ENCODE data around the gene ZP2.
"Not testable (repeated sequence)": the region's sequence is repeated elsewhere in the genome, so short reads cannot be mapped to it uniquely, and the experiment has no call there.

ZP2 gene

GRCh38 chr16:21169249-21169981 is 42.0 kb downstream of the ZP2 start:
- no peak for DNase-seq

DNA sequence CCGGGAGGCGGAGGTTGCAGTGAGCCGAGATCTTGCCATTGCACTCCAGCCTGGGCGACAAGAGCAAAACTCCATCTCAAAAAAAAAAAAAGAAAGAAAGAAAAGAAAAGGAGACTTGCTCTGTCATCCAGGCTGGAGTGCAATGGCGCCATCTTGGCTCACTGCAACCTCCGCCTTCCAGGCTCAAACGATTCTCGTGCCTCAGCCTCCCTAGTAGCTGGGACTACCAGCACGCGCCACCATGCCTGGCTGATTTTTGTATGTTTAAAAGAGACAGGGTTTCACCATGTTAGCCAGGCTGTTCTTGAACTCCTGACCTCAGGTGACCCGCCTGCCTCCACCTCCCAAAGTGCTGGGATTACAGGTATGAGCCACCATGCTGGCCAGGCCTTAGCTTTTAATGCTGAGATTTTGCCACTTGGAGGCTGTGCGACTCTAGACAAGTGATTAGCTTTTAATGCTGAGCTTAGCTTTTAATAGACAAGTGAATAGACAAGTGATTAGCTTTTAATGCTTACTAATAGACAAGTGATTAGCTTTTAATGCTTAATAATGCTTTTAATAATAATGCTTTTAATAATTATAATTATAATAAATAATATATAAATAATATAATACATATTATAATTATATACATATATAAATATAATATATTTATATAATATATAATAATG is 43.3 kb downstream of the ZP2 start:
- DNase-seq = no peak

DNA sequence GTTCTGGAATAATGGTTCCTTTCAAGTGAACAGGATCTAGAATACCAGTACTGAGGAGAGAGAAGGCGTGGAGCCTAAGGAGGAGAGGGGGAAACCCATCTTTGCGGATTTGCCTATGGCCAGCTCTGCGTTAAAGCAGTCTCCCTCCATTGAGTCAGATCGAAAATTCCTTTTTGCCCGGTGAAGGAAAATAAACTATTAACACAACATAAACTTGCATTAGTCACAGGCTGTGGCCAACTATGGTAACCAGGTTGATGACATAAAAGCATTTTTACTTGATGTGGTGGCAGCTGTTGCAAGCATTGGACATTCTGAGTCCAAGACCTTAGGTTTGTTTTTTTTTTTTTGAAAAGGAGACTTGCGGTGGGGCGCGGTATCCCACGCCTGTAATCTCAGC is 44.0 kb downstream of the ZP2 start:
- DNase-seq = no peak

DNA sequence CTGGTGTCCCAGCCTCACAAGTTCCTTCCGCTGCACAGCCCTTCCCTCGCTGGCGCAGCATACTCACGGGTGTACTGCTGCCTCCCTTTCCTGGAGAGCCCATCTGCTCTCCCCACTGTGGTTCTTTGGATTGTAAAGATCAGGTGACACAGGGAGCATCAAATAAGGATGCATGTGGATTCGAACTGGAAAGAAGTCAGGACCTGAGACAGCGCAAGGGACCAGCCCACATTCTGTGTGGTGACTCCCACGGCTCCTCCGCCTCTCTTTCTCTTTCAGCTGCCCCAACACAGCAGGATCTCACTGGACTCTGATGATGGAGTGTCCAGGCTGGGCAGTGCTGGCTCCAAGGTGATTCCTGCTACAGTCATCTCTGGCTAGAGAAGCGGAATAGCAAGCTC is 44.8 kb downstream of the ZP2 start:
- DNase-seq = no peak

DNA sequence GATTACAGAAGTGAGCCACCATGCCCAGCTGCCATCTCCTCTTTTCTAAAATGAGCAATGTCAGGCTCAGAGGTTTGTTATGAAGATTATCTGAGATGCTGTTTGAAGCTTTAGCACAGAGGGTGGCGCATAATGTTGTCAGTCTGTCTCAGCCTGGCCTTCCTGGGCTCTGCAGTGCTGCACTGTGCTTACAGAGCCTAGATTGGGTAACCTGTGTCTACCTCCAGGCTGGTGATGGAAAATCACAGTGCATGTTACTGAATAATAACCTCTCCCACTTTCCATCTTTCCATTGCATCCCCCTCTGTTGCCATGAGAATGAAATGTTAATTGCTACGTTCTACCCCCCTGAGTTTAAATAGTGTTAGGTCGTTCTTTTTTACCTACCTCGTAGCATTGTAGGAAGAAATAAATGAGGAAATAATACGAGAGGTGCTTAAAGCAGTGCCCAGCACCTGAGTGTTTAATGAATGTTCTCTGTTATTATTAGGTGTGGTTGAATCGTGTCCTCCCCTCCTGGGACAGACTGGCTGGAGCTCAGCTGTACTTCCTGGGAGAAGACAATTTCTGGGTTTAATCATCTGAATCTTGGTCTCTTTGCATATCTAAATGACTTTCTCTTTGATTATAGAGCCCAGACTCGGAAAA is 46.7 kb downstream of the ZP2 start:
- no peak for DNase-seq

- no peak for DNase-seq
These were observed 47.8 kb downstream of the ZP2 start for GRCh38 chr16:21163576-21163975.

DNA sequence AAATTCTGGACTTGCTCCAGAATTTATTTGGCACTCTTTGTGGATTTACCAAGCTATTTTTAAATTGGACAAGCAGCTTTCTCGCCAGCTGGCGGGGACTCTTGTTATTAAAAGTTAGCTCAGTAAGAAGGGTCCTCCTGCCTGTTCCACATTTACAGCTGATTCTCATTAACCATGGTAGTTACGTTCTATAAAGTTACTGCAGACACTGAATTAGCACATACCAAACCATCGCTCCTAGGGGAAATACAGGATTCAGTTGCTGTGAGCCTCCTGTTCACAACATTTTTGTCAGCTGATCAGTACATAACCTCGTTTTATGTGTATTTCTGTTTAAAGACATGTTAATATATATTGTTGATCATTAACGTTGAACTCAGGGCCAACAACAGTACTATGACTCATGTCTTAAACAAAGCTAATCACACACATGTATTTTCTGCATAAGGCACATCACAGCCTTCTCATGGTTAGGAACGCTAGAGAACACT is 48.7 kb downstream of the ZP2 start:
- no peak for DNase-seq

DNA sequence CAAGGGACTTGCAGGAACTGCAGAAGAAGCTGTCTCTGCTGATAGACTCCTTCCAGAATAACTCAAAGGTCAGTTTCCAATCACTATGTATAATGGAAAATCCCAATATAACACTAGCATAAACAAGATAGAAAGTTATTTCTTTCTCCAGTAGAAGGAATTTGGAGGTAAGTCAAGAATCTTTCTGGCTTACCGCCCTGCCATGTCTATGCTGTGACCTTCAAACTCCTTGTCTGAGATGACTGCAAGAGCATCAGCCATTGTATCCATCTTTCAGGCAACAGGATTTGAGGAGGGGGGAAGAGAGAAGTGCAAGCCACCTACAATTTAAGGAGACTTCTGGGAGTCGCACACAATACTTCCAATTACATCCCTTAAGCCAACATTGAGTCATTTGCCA is 50.2 kb downstream of the ZP2 start:
- no peak for DNase-seq

GRCh38 chr16:21160276-21160675 is 51.1 kb downstream of the ZP2 start:
- no peak for DNase-seq

- DNase-seq = peak; percentile 65
These were observed 52.0 kb downstream of the ZP2 start for GRCh38 chr16:21159281-21159951.

GRCh38 chr16:21158208-21159110 is 52.9 kb downstream of the ZP2 start, which contains the start of gene LDAF1:
LDAF1 (plus strand) TSS chr16:21158674; CDS start chr16:21161183, 2,509 bp downstream.
- peak; percentile 91 for DNase-seq

DNA sequence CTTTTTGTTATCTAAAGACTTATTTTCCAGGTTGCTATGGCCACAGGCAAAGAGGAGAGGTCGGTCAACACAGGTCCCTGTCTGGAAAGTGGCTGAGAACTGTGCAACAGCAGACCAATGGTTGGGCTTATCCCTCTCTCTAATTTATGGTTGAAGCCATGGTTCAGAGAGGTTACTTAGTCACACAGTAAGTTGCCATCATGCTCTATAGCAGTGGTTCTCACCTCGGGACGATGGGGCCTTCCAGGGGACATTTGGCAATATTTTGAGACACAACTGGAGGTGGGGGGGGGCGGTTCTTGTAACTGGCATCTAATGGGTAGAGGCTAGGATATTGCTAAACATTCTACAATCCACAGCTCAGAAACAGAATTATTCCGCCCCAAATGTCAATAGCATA is 53.7 kb downstream of the ZP2 start:
- no peak for DNase-seq

DNA sequence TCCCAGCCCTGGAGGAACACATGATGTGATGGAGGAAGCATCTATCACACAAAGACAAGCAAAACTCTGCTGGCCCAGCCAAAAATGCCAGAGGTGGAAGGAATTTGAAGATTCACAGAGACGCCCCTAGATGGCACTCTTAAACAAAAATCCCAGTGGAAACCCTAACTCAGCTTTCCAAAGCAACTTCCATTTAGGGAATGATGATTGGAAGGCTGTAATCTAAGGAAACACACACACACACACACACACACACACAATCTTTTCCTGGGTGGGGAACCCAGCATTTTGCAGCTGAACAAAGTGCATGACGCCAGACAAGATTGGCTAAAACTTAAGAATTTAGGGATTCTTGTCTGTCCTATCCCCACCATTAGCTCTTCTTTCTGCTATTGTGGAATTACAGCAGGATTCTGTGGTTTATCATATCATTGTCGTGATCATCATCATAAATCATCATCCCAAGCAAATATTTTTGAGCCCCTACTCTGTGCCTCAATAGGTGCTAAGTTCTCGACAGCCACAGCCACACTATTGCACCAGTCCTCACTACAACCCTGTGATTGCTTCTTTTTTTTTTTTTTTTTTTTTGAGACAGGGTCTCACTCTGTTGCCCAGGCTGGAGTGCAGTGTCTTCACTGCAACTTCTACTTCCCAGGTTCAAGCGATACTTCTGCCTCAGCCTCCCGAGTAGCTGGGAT is 54.5 kb downstream of the ZP2 start:
- no peak for DNase-seq

- DNase-seq = not testable (repeated sequence)
These were observed 55.4 kb downstream of the ZP2 start for GRCh38 chr16:21156011-21156410.

DNA sequence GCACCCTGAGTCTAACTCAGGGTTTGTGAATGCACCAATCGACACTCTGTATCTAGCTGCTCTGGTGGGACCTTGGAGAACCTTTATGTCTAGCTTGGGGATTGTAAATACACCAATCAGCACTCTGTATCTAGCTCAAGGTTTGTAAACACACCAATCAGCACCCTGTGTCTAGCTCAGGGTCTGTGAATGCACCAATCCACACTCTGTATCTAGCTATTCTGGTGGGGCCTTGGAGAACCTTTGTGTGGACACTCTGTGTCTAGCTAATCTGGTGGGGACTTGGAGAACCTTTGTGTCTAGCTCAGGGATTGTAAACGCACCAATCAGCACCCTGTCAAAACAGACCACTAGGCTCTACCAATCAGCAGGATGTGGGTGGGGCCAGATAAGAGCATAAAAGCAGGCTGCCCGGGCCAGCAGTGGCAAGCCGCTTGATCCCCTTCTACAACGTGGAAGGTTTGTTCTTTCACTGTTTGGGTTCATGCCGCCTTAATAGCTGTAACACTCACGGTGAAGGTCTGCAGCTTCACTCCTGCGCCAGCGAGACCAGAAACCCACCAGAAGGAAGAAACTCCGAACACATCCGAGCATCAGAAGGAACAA is 58.1 kb downstream of the ZP2 start:
- not testable (repeated sequence) for DNase-seq

DNA sequence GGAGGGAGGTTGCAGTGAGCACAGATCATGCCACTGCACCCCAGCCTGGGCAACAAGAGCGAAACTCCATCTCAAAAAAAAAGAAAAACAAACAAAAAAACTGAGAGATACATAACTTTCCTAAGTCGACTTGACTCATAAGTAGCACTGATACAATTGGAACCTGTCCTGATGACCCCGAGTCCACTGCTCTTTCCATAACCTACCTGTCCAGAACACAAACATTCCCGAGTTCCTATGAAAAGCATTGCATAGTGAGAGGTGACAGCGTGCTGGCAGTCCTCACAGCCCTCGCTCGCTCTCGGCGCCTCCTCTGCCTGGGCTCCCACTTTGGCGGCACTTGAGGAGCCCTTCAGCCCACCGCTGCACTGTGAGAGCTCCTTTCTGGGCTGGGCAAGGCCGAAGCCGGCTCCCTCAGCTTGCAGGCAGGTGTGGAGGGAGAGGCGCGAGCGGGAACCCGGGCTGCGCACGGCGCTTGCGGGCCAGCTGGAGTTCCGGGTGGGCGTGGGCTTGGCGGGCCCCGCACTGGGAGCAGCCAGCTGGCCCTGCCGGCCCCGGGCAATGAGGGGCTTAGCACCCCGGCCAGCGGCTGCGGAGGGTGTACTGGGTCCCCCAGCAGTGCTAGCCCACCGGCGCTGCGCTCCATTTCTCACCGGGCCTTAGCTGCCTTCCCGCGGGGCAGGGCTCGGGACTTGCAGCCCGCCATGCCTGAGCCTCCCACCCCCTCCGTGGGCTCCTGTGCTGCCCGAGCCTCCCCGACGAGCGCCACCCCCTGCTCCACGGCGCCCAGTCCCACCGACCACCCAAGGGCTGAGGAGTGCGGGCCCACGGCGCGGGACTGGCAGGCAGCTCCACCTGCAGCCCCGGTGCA is 59.0 kb downstream of the ZP2 start:
- DNase-seq = not testable (repeated sequence)

DNA sequence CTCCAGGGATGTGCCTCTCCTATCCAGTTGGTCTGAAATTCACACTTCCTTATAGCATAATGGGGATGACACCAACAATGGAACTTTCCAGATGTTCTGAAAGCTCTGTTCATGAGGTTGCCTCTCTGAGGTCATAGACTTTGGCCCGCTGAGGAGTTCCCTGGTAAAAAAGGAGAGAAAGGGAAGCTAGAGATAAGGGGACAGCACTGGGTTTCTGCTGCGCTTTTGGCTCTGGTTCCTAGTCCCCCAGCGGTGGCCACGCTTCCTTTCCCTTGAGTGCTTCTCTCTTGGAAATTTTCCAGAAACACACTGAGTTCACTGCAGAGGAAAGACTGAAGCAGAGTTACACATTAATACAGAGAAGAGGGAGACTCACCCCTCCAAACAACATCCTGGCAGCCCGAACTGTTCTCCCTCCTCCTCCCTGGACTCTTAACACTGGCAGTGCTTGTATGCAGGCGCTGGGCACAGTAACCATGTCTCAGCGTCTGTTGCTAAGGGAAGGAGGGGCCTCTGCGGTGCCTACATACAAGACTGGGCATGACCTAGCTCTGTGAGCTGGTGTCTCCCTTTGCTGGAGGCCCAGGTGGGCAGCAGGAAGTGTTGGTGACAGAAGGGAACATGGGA is 60.9 kb downstream of the ZP2 start, which contains the start of gene DNAH3:
Gene DNAH3 (minus strand): TSS at position 472 of the 627 bp plus-strand sequence. CDS start 527 bp downstream, outside the sequence.
- no peak for DNase-seq
